ENCODE data around the gene DIO3. TPM values are rescaled to one million over a fixed set of nuclear protein-coding genes. Genes with fewer than 3 reads are reported as not detected.

The DIO3 gene
- total and polyA plus RNA-seq, 8 donors, result 0.12 to 2.1 (median 0.79) TPM

GRCh38 chr14:101601606-101602465 is 40.5 kb downstream of the DIO3 start:
- WGBS, 2 donors, result 84 to 91% methylated on average over 35 of the region's 35 CpGs
- no peaks in the 10 kb centered on the region for H3K4me1 ChIP-seq
- H3K4me3 ChIP-seq, result no peak overlapping the region
- H3K27ac ChIP-seq, result no peak overlapping the region
- DNase-seq (peak in 4 of 6 donors; percentile 5 to 53 (median 11)), FAIRE-seq (no peak), ATAC-seq (no peak)
- no peaks in the 10 kb centered on the region for H3K36me3 ChIP-seq
- intact Hi-C loops (cut with DNase I), result no loop called here
- no peak for TF ChIP-seq CTCF (IDR thresholded peaks at IDR 0.05)
- H3K27me3 ChIP-seq, result no peaks in the 10 kb centered on the region
- no peaks in the 10 kb centered on the region for H3K9me3 ChIP-seq

GRCh38 chr14:101602466-101602840 is 41.2 kb downstream of the DIO3 start:
- H3K27me3 ChIP-seq, result no peaks in the 10 kb centered on the region
- 77 to 81% methylated on average over 12 of the region's 12 CpGs for WGBS, 2 donors
- H3K27ac ChIP-seq, result no peak overlapping the region
- DNase-seq, result peak in 1 of 6 donors; percentile 1
- no peak for TF ChIP-seq CTCF (IDR thresholded peaks at IDR 0.05)
- intact Hi-C loops (cut with DNase I), result no loop called here
- no peak overlapping the region for H3K4me3 ChIP-seq
- no peaks in the 10 kb centered on the region for H3K4me1 ChIP-seq
- no peak for FAIRE-seq
- H3K36me3 ChIP-seq, result no peaks in the 10 kb centered on the region
- no peaks in the 10 kb centered on the region for H3K9me3 ChIP-seq
- no peak for ATAC-seq

GRCh38 chr14:101603096-101603495 is 41.8 kb downstream of the DIO3 start:
- DNase-seq, result peak in 4 of 6 donors; percentile 3 to 33 (median 4)
- intact Hi-C loops (cut with DNase I), result no loop called here
- no peak overlapping the region for H3K4me3 ChIP-seq
- no peaks in the 10 kb centered on the region for H3K36me3 ChIP-seq
- H3K27me3 ChIP-seq, result no peaks in the 10 kb centered on the region
- WGBS, 2 donors, result 89 to 93% methylated on average over 8 of the region's 8 CpGs
- no peaks in the 10 kb centered on the region for H3K9me3 ChIP-seq
- H3K27ac ChIP-seq, result no peak overlapping the region
- H3K4me1 ChIP-seq, result no peaks in the 10 kb centered on the region
- FAIRE-seq, result no peak
- TF ChIP-seq CTCF (IDR thresholded peaks at IDR 0.05), result no peak
- ATAC-seq, result no peak

- FAIRE-seq (no peak), DNase-seq (peak in 3 of 6 donors; percentile 2 to 35 (median 7)), ATAC-seq (no peak)
- Histone ChIP-seq H3K36me3 (no peaks in the 10 kb centered on the region), H3K27me3 (peaks cover 0 to 3% (median 0%) of the 10 kb centered on the region in 4 donors), H3K4me1 (no peaks in the 10 kb centered on the region), H3K27ac (no peak overlapping the region), H3K9me3 (no peaks in the 10 kb centered on the region), H3K4me3 (no peak overlapping the region)
- no peak for TF ChIP-seq CTCF (IDR thresholded peaks at IDR 0.05)
- WGBS, 2 donors, result 81 to 86% methylated on average over 9 of the region's 9 CpGs
- intact Hi-C loops (cut with DNase I), result no loop called here
Observed at GRCh38 chr14:101604228-101604934, 43.1 kb downstream of the DIO3 start.
